Tibial nerve (tissue), 4 donors: Measurements from ENCODE around the gene CISTR. TPM values are rescaled to one million over a fixed set of nuclear protein-coding genes. Genes with fewer than 3 reads are reported as not detected.

Source experiments
- DNase-seq, 2 donors: peaks; one replicate each; pipeline ENCODE4 v3.0.0-alpha.2; 2019; ENCODE audit warnings: low spot score in 2 of 2
- H3K27ac ChIP-seq, 4 donors: fragments of 200-600 bp; sonication (generic) in 3 of 4; one replicate each; pipeline ENCODE4 v1.5.1; 2017 to 2019; ENCODE audit warnings: mild to moderate bottlenecking in 1 of 4
- H3K27me3 ChIP-seq, 2 donors: fragments of 200-600 bp; sonication (generic) in 1 of 2; one replicate each; pipeline versions ENCODE4 v1.5.1 to v1.6.0; 2017 to 2019
- H3K36me3 ChIP-seq, 3 donors: fragments of 200-600 bp; sonication (generic); one replicate each; pipeline ENCODE4 v1.5.1; 2018 to 2019
- H3K4me1 ChIP-seq, 4 donors: fragments of 200-600 bp; sonication (generic) in 3 of 4; one replicate each; pipeline ENCODE4 v1.5.1; 2017 to 2019
- H3K4me3 ChIP-seq, 4 donors: fragments of 200-600 bp; sonication (generic) in 3 of 4; one replicate each; pipeline ENCODE4 v1.5.1; 2017 to 2019; ENCODE audit warnings: mild to moderate bottlenecking in 1 of 4, moderate library complexity in 1 of 4
- H3K9me3 ChIP-seq, 4 donors: fragments of 200-600 bp; sonication (generic) in 3 of 4; one replicate each; pipeline ENCODE4 v1.5.1; 2017 to 2019
- EP300 ChIP-seq, 2 donors: sonication (generic); formaldehyde crosslinking; IDR thresholded peaks; one replicate each; pipeline ENCODE4 v1.6.1; 2017; ENCODE audit warnings: antibody characterized with exemption in 2 of 2, mild to moderate bottlenecking in 1 of 2
- POLR2A ChIP-seq, 2 donors: fragments of 450-650 bp; IDR thresholded peaks; one replicate each; pipeline ENCODE4 v1.6.1; 2017; ENCODE audit warnings: antibody characterized with exemption in 2 of 2, mild to moderate bottlenecking in 2 of 2, moderate library complexity in 2 of 2
- WGBS, 2 donors: methylation state at CpG; one replicate each; pipeline ENCODE4 v1.1.5; 2018; 5-methylcytosine and 5-hydroxymethylcytosine counted together
- total RNA-seq, 4 donors: library from RNA; depleted of rRNA; stranded (reverse); fragments of >200 nt; gene quantifications; one replicate each; pipeline ENCODE4 v1.1.0, GENCODE V29; 2016
- TF ChIP-seq, protein P1 (sequence below), 5 experiments: fragments of 200-600 bp in 3 of 5; fragments of 450-650 bp in 2 of 5; sonication (generic) in 3 of 5; IDR thresholded peaks; one replicate each; pipeline ENCODE4 v1.5.1; 2016 to 2019; ENCODE audit warnings: antibody characterized with exemption in 5 of 5, mild to moderate bottlenecking in 3 of 5, moderate library complexity in 2 of 5

Gene CISTR
- total RNA-seq, 4 donors from 2014 or later: not detected

DNA sequence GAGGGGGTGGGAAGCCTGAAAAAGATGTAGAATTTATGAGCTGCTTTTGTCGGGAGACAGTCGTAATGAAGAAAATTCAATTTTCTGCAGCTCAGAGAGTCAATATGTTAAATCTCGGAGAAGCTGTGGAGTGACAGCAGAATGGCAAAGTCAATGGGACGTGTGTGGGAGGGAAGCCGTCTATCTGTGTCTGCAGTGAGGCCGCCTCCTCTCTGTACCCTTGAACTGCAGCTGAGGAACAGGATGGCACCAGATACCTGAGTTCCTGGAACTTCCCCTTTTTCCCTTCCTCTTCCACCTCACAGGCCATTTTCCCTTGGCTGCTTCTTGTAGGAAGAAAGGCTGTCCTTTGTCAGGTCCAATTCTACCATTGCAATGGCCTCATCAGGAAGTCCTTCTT lies 15.2 kb downstream of the CISTR start:
- Histone ChIP-seq H3K27ac (no peak overlapping the region), H3K36me3 (no peaks in the 10 kb centered on the region), H3K27me3 (peaks cover 0 to 68% of the 10 kb centered on the region in 2 donors), H3K9me3 (no peaks in the 10 kb centered on the region), H3K4me3 (no peak overlapping the region), H3K4me1 (peaks cover 0 to 22% (median 16%) of the 10 kb centered on the region in 4 donors)
- DNase-seq: no peak
- 77 to 83% methylated on average over 6 of the region's 6 CpGs for WGBS, 2 donors
- TF ChIP-seq POLR2A (IDR thresholded peaks at IDR 0.05) (no peak), EP300 (IDR thresholded peaks at IDR 0.05) (no peak)
- TF ChIP-seq, protein P1, sequence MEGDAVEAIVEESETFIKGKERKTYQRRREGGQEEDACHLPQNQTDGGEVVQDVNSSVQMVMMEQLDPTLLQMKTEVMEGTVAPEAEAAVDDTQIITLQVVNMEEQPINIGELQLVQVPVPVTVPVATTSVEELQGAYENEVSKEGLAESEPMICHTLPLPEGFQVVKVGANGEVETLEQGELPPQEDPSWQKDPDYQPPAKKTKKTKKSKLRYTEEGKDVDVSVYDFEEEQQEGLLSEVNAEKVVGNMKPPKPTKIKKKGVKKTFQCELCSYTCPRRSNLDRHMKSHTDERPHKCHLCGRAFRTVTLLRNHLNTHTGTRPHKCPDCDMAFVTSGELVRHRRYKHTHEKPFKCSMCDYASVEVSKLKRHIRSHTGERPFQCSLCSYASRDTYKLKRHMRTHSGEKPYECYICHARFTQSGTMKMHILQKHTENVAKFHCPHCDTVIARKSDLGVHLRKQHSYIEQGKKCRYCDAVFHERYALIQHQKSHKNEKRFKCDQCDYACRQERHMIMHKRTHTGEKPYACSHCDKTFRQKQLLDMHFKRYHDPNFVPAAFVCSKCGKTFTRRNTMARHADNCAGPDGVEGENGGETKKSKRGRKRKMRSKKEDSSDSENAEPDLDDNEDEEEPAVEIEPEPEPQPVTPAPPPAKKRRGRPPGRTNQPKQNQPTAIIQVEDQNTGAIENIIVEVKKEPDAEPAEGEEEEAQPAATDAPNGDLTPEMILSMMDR (IDR thresholded peaks at IDR 0.05): no peak

DNA sequence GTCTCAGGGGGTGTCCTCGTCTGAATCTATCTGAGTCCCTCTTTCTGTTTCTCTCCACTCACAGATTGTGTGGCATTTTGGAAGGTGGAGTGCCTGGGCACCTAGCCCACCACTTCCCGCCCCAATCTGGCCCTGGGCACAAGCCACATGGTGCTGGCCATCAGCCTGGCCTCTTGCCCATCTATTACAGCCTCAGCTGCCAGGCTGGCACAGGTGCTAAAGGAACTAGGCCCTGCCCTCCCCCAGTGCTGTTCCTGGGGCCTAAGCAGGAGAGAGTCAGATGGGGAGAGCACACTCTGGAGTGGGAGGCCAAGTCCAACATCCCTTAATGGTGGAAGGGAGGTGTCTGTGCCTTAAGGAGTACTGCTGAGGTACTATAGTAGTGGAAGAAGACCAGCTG lies 16.2 kb downstream of the CISTR start:
- H3K27me3 ChIP-seq: peaks cover 0 to 59% of the 10 kb centered on the region in 2 donors

DNA sequence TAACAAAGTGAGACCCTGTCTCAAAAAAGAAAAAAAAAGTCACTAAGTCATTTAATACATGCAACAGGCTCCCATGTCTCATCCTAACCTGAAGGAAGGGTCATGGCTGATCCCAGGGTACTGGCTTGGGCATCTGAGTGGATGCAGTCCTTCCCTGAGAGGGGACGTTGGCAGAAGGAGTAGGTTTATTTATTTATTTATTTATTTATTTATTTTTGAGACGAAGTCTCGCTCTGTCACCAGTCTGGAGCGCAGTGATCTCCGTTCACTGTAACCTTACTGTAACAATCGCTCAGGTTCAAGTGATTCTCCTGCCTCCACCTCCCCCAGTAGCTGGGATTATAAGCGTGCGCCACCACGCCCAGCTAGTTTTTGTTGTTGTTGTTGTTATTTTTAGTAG lies 17.4 kb downstream of the CISTR start:
- 90 to 93% methylated on average over 9 of the region's 9 CpGs for WGBS, 2 donors
- no peak for DNase-seq
- H3K27ac ChIP-seq: no peak overlapping the region
- H3K4me1 ChIP-seq: peaks cover 0 to 13% (median 9%) of the 10 kb centered on the region in 4 donors
- no peak overlapping the region for H3K4me3 ChIP-seq
- TF ChIP-seq EP300 (IDR thresholded peaks at IDR 0.05) (no peak), POLR2A (IDR thresholded peaks at IDR 0.05) (no peak)
- TF ChIP-seq, protein P1 (IDR thresholded peaks at IDR 0.05): no peak
- H3K9me3 ChIP-seq: no peaks in the 10 kb centered on the region
- no peaks in the 10 kb centered on the region for H3K36me3 ChIP-seq
- peaks cover 0 to 47% of the 10 kb centered on the region in 2 donors for H3K27me3 ChIP-seq

More for the DNA sequence above, 16.2 kb downstream of the CISTR start:
- TF ChIP-seq EP300 (IDR thresholded peaks at IDR 0.05): no peak
- TF ChIP-seq, protein P1 (IDR thresholded peaks at IDR 0.05): no peak
- no peak for TF ChIP-seq POLR2A (IDR thresholded peaks at IDR 0.05)
- no peak for DNase-seq
- Histone ChIP-seq H3K27ac (no peak overlapping the region), H3K9me3 (no peaks in the 10 kb centered on the region), H3K4me1 (peaks cover 0 to 22% (median 16%) of the 10 kb centered on the region in 4 donors), H3K4me3 (no peak overlapping the region), H3K36me3 (no peaks in the 10 kb centered on the region)
- WGBS, 2 donors: 65 to 77% methylated on average over 2 of the region's 2 CpGs

GRCh38 chr12:53733807-53734200 lies 18.0 kb downstream of the CISTR start:
- TF ChIP-seq POLR2A (IDR thresholded peaks at IDR 0.05) (no peak), EP300 (IDR thresholded peaks at IDR 0.05) (no peak)
- TF ChIP-seq, protein P1 (IDR thresholded peaks at IDR 0.05): no peak
- H3K4me3 ChIP-seq: no peak overlapping the region
- WGBS, 2 donors: 50 to 56% methylated on average over 5 of the region's 5 CpGs
- H3K27ac ChIP-seq: no peak overlapping the region
- peaks cover 0 to 7% (median 3%) of the 10 kb centered on the region in 4 donors for H3K4me1 ChIP-seq
- no peaks in the 10 kb centered on the region for H3K9me3 ChIP-seq
- H3K36me3 ChIP-seq: no peaks in the 10 kb centered on the region
- no peak for DNase-seq
- H3K27me3 ChIP-seq: peaks cover 0 to 41% of the 10 kb centered on the region in 2 donors

GRCh38 chr12:53733051-53733806 lies 18.6 kb downstream of the CISTR start:
- 89 to 91% methylated on average over 2 of the region's 2 CpGs for WGBS, 2 donors
- H3K4me3 ChIP-seq: no peak overlapping the region
- no peak for DNase-seq
- H3K9me3 ChIP-seq: no peaks in the 10 kb centered on the region
- no peaks in the 10 kb centered on the region for H3K36me3 ChIP-seq
- no peak overlapping the region for H3K27ac ChIP-seq
- peaks cover 0 to 36% of the 10 kb centered on the region in 2 donors for H3K27me3 ChIP-seq
- peaks cover 0 to 1% (median 0%) of the 10 kb centered on the region in 4 donors for H3K4me1 ChIP-seq
- no peak for TF ChIP-seq POLR2A (IDR thresholded peaks at IDR 0.05)
- TF ChIP-seq, protein P1 (IDR thresholded peaks at IDR 0.05): no peak
- no peak for TF ChIP-seq EP300 (IDR thresholded peaks at IDR 0.05)
